ENCODE measurements around the gene YAF2. TPM values are rescaled to one million over a fixed set of nuclear protein-coding genes. Genes with fewer than 3 reads are reported as not detected.
A peak's percentile ranks its signal among the peaks of the same experiment; 100 is the strongest.

Gene YAF2
- total and polyA plus RNA-seq, 2 of the 13 experiments (the other 11 are each of a cell fraction or from before 2014, with no cell fraction given): 8.4 to 11.7 TPM

DNA sequence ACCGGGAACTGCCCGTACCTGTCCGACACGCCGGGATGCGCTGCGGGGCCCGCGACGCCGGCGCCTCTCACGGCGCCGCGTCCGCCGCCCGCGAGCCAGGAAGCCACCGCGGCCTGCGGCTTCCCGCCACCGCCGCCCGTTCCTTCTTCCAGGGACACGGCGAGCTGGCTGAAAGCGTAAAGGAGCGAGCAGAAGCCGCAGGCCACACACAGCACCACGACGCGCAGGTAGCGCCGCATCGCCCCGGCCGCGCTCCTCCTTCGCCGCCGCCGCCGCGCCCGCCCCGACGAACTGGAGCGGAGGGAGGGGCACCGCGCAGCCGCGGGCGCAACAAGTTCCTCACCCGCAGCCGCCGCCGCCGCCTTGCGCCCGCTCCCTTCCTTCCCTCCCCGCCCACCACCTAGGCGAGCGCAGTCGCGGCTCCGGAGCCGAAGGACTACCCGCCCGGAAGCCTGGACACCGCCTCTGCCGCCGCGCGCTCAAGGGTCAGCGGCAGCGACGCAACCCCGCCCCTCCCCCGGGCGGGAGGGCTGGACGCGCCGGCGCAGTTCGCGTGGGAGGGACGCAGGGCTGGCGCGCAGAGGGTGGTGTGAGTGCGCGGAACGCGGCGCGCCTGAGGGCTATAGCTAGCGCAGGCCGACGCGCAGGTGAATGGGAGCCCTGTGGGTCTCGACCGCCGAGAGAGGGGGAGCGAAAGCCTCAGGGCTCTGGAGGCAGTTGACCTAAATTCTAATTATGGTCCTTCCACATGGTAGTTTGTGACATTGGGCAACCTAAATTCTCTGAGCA is 93.4 kb downstream of the YAF2 start, which contains the start of gene GXYLT1 (continued):
- peak; percentile 96; the same call in 1 of the 2 replicates for TF ChIP-seq ZSCAN21 (CRISPR knock-in tag; IDR thresholded peaks at IDR 0.05; ENCODE audit: borderline replicate concordance)
- TF ChIP-seq GATAD2A (CRISPR knock-in tag; IDR thresholded peaks at IDR 0.05): no peak
- no peak for TF ChIP-seq ZNF20 (CRISPR knock-in tag; IDR thresholded peaks at IDR 0.05)
- no peak for TF ChIP-seq ZNF569 (CRISPR knock-in tag; IDR thresholded peaks at IDR 0.05; ENCODE audit: borderline replicate concordance)
- TF ChIP-seq ZNF232 (CRISPR knock-in tag; IDR thresholded peaks at IDR 0.05; ENCODE audit: borderline replicate concordance): peak; percentile 56; the same call in 1 of the 2 replicates
- TF ChIP-seq HNRNPH1 (optimal IDR thresholded peaks at IDR 0.05; ENCODE audit: low read depth, low read length): peak; percentile 39
- TF ChIP-seq, protein P1, sequence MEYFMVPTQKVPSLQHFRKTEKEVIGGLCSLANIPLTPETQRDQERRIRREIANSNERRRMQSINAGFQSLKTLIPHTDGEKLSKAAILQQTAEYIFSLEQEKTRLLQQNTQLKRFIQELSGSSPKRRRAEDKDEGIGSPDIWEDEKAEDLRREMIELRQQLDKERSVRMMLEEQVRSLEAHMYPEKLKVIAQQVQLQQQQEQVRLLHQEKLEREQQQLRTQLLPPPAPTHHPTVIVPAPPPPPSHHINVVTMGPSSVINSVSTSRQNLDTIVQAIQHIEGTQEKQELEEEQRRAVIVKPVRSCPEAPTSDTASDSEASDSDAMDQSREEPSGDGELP (IDR thresholded peaks at IDR 0.05; ENCODE audit: borderline replicate concordance, low read depth): no peak
- TF ChIP-seq CHD4 (IDR thresholded peaks at IDR 0.05; ENCODE audit: borderline replicate concordance, low read length): no peak
- TF ChIP-seq ZNF737 (CRISPR knock-in tag; IDR thresholded peaks at IDR 0.05; ENCODE audit: borderline replicate concordance): no peak
- TF ChIP-seq JUN (CRISPR knock-in tag; IDR thresholded peaks at IDR 0.05): no peak
- no peak for TF ChIP-seq ZNF513 (CRISPR knock-in tag; conservative IDR thresholded peaks at IDR 0.05)
- TF ChIP-seq RFXAP (CRISPR knock-in tag; IDR thresholded peaks at IDR 0.05; ENCODE audit: borderline replicate concordance): peak; percentile 63; the same call in 1 of the 2 replicates
- TF ChIP-seq, protein P2, sequence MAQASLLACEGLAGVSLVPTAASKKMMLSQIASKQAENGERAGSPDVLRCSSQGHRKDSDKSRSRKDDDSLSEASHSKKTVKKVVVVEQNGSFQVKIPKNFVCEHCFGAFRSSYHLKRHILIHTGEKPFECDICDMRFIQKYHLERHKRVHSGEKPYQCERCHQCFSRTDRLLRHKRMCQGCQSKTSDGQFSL (CRISPR knock-in tag; IDR thresholded peaks at IDR 0.05): peak; percentile 46; the same call in 1 of the 2 replicates
- TF ChIP-seq NFE2 (CRISPR knock-in tag; IDR thresholded peaks at IDR 0.05): no peak
- TF ChIP-seq HNRNPK (IDR thresholded peaks at IDR 0.05; ENCODE audit: low read depth, low read length, poor library complexity, severe bottlenecking): peak; percentile 83
- TF ChIP-seq RELA (CRISPR knock-in tag; IDR thresholded peaks at IDR 0.05): no peak
- peak; percentile 96 for TF ChIP-seq ZNF777 (CRISPR knock-in tag; IDR thresholded peaks at IDR 0.05)
- no peak for TF ChIP-seq ZNF17 (CRISPR knock-in tag; IDR thresholded peaks at IDR 0.05)
- TF ChIP-seq ERF (CRISPR knock-in tag; IDR thresholded peaks at IDR 0.05): peak; percentile 82
- 0 out of 2 replicates have a peak, but pooled peaks have one; percentile 37 for TF ChIP-seq ZNF720 (CRISPR knock-in tag; IDR thresholded peaks at IDR 0.05)
- TF ChIP-seq, protein P3, sequence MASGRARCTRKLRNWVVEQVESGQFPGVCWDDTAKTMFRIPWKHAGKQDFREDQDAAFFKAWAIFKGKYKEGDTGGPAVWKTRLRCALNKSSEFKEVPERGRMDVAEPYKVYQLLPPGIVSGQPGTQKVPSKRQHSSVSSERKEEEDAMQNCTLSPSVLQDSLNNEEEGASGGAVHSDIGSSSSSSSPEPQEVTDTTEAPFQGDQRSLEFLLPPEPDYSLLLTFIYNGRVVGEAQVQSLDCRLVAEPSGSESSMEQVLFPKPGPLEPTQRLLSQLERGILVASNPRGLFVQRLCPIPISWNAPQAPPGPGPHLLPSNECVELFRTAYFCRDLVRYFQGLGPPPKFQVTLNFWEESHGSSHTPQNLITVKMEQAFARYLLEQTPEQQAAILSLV (CRISPR knock-in tag; IDR thresholded peaks at IDR 0.05; ENCODE audit: borderline replicate concordance): peak; percentile 75; the same call in 1 of the 2 replicates
- TF ChIP-seq, protein P4, sequence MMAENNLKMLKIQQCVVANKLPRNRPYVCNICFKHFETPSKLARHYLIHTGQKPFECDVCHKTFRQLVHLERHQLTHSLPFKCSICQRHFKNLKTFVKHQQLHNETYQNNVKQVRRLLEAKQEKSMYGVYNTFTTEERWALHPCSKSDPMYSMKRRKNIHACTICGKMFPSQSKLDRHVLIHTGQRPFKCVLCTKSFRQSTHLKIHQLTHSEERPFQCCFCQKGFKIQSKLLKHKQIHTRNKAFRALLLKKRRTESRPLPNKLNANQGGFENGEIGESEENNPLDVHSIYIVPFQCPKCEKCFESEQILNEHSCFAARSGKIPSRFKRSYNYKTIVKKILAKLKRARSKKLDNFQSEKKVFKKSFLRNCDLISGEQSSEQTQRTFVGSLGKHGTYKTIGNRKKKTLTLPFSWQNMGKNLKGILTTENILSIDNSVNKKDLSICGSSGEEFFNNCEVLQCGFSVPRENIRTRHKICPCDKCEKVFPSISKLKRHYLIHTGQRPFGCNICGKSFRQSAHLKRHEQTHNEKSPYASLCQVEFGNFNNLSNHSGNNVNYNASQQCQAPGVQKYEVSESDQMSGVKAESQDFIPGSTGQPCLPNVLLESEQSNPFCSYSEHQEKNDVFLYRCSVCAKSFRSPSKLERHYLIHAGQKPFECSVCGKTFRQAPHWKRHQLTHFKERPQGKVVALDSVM (CRISPR knock-in tag; IDR thresholded peaks at IDR 0.05): no peak
- TF ChIP-seq DPF2 (CRISPR knock-in tag; IDR thresholded peaks at IDR 0.05; ENCODE audit: borderline replicate concordance, low read depth): no peak
- no peak for TF ChIP-seq ZNF496 (CRISPR knock-in tag; IDR thresholded peaks at IDR 0.05; ENCODE audit: insufficient replicate concordance)

Data from HepG2 (cell line).